ENCODE data around the gene PHF2.
"Not testable (repeated sequence)": the region's sequence is repeated elsewhere in the genome, so short reads cannot be mapped to it uniquely, and the experiment has no call there.

Gene PHF2

GRCh38 chr9:93665637-93666438, 89.5 kb downstream of the PHF2 start:
- DNase-seq (ENCODE audit: low spot score) = no peak

GRCh38 chr9:93666439-93666784, 90.0 kb downstream of the PHF2 start:
- DNase-seq (ENCODE audit: low spot score) = not testable (repeated sequence)

GRCh38 chr9:93667006-93667405, 90.6 kb downstream of the PHF2 start:
- DNase-seq (ENCODE audit: low spot score) = no peak

- DNase-seq (ENCODE audit: low spot score) = no peak
Observed at GRCh38 chr9:93667627-93668026, 91.2 kb downstream of the PHF2 start.

GRCh38 chr9:93668261-93668871, 92.0 kb downstream of the PHF2 start:
- no peak for DNase-seq (ENCODE audit: low spot score)

- peak; percentile 24 for DNase-seq (ENCODE audit: low spot score)
Observed at GRCh38 chr9:93669116-93669957, 93.0 kb downstream of the PHF2 start.

GRCh38 chr9:93669958-93670207, 93.5 kb downstream of the PHF2 start:
- DNase-seq (ENCODE audit: low spot score) = peak; percentile 21

GRCh38 chr9:93670208-93671019, 94.0 kb downstream of the PHF2 start:
- DNase-seq (ENCODE audit: low spot score) = peak; percentile 45

GRCh38 chr9:93671020-93671338, 94.6 kb downstream of the PHF2 start:
- DNase-seq (ENCODE audit: low spot score) = peak; percentile 3

- not testable (repeated sequence) for DNase-seq (ENCODE audit: low spot score)
Observed at GRCh38 chr9:93672330-93673020, 96.1 kb downstream of the PHF2 start.

- DNase-seq (ENCODE audit: low spot score) = peak; percentile 29
Observed at GRCh38 chr9:93673021-93673838, 96.8 kb downstream of the PHF2 start.

GRCh38 chr9:93673839-93674334, 97.5 kb downstream of the PHF2 start:
- DNase-seq (ENCODE audit: low spot score) = peak; percentile 25

GRCh38 chr9:93674580-93675335, 98.4 kb downstream of the PHF2 start:
- DNase-seq (ENCODE audit: low spot score) = peak; percentile 15

GRCh38 chr9:93675336-93676150, 99.2 kb downstream of the PHF2 start:
- DNase-seq (ENCODE audit: low spot score) = peak; percentile 14

GRCh38 chr9:93676310-93677047, 100.1 kb downstream of the PHF2 start:
- DNase-seq (ENCODE audit: low spot score) = peak; percentile 16

- peak; percentile 14 for DNase-seq (ENCODE audit: low spot score)
Observed at GRCh38 chr9:93677048-93677571, 100.7 kb downstream of the PHF2 start.

GRCh38 chr9:93677641-93678136, 101.3 kb downstream of the PHF2 start:
- peak; percentile 9 for DNase-seq (ENCODE audit: low spot score)

All from D341Med (cell line).